CMK (cell line): Measurements from ENCODE around the gene FITM2.
"Not testable (repeated sequence)": the region's sequence is repeated elsewhere in the genome, so short reads cannot be mapped to it uniquely, and the experiment has no call there.

ENCODE experiments used
- DNase-seq: peaks from one replicate; pipeline ENCODE4 v3.0.0-alpha.2; 2010; ENCODE audit warnings: low read depth

Gene FITM2, protein sequence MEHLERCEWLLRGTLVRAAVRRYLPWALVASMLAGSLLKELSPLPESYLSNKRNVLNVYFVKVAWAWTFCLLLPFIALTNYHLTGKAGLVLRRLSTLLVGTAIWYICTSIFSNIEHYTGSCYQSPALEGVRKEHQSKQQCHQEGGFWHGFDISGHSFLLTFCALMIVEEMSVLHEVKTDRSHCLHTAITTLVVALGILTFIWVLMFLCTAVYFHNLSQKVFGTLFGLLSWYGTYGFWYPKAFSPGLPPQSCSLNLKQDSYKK

GRCh38 chr20:44310664-44311639, at the start of gene FITM2:
Gene FITM2, minus strand, starts transcription at chr20:44311202. Its CDS starts 54 bp downstream, at chr20:44311148.
- peak; percentile 92 for DNase-seq

DNA sequence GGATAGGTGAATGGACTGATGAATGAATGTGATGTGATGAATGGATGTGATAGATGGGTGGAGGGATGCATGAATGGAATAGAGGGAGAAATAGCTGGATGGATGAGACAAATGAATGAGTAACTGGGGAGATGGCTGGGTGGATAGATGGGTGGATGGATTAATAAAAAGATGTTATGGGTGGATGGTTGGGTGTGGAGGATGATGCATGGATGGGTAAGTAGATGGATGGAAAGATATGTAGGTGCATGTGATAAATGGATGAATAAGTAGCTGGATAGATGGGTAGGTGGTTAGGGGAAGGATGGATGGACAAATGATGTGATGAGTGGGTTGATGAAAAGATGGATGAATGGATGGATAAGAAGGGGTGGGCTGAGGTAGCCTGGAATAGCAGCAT, 49.2 kb upstream of the FITM2 start:
- DNase-seq, result no peak

DNA sequence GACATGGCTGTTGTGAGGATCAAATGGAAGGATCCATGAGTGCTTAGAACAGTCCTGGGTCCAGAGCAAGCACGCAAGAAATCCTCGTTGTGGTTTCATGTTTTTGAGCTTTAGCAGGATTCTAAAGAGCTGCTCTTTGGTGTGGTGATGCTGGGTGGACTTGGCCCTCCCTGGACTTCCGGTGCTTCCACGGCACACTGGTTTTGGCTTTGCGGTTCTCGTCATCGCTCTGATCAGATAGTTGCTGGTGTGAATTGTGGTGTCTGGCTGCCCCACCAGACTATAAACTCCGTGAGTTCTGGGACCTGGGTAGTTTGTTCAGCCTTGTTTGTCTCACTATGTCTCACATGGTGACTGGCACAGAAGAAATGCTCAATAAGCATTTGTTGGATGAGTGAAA, 47.8 kb upstream of the FITM2 start:
- no peak for DNase-seq

DNA sequence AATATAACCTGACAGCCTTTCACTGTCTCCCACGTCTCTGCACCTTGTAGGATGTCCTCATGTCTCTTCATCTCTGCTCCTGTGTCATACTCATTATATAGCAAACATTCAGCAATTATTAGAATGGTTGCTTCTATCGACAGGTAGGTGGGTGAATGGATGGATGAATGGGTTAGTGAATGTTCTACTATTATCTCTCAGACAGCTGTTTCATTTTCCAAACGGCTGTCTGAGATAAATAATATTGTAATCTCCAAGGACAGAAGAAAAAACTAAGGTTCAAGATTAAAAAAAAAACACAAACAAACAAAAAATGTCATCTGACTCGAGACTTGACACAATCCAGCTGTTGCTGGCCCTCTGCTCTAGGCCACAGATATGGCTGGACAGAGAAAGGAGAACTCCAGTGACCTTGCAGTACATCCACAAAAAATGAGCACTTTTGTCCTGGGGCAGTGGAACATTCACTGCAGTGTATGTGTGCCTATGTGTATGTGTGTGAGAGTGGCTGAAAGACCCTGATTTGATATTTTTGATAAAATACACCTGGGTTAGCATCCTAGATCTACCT, 46.6 kb upstream of the FITM2 start:
- DNase-seq, result no peak

GRCh38 chr20:44357020-44357419, 46.0 kb upstream of the FITM2 start:
- no peak for DNase-seq

DNA sequence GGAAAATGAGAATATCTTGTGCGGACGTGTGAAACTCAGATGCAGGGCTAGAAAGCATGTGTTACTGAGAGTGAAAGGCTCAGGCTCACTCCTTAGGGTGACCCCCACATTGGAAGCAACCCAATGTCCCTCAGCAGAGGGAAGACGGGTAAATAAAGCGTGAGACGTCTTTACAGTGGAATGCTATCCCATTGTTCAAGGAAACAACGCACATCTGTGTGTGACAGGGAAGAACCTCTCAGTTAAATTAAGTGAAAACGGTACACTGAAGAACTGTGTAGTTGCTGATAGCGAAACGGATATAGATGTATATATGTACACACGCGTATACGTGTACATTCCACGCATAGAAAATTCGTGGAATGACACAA, 45.3 kb upstream of the FITM2 start:
- no peak for DNase-seq

- no peak for DNase-seq
Measured at GRCh38 chr20:44355498-44356352, 44.7 kb upstream of the FITM2 start, which contains the start of gene HNF4A. Gene HNF4A, plus strand, starts transcription at chr20:44355699. Its CDS starts 106 bp downstream, at chr20:44355805.

DNA sequence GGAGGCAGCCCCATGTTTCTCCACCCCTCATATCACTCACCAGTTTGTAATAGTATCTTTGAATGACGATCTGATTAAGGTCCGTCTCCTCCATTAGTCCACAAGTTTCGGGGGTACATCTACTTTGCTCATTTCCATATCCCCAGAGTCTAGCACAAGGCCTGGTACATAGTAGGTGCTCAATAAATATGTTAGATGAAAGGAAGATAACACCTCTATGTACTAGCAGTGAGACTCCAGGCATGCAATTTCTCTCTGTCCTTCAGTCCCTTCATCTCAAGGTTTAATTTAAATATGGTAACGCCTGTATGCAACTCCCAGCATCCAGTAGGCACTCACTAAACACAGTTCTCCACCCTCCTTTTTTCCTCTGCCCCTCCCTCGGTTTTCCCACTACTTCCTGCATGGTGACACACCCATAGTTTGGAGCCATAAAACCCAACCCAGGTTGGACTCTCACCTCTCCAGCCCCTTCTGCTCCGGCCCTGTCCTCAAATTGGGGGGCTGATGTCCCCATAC, 44.0 kb upstream of the FITM2 start:
- no peak for DNase-seq

GRCh38 chr20:44350567-44350966, 39.6 kb upstream of the FITM2 start:
- DNase-seq, result no peak

DNA sequence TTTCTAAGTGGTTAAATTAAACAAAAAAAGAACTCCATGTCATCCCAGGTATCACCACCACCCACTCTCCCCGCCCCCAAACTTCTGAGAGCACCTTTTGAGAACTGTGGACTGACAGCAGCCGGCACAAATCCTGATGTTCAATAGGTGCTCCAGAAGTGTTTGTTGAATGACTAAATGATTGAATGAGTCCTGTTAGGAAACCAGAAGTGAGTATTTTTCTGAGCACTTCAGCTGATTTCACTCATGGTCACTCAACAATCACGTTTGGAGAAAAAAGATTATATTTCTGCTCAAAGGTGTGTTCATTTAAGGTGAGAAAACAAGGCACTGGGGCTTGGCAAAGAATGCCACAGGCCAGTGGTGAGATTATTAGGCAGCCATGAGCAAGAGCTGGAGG, 38.3 kb upstream of the FITM2 start:
- DNase-seq, result no peak

- DNase-seq, result no peak
Measured at GRCh38 chr20:44348168-44348659, 37.2 kb upstream of the FITM2 start.

DNA sequence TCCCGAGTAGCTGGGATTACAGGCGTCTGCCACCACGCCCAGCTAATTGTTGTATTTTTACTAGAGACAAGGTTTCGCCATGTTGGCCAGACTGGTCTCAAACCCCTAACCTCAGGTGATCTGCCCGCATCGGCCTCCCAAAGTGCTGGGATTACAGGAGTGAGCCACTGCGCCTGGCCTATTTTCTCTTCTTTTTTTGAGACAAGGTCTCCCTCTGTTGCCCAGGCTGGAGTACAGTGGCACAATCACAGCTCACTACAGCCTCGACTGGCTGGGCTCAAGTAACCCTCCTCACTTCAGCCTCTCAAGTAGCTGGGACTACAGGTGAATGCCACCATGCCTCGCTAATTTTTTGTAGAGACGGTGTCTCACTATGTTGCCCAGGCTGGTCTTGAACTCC, 34.9 kb upstream of the FITM2 start:
- DNase-seq, result not testable (repeated sequence)

DNA sequence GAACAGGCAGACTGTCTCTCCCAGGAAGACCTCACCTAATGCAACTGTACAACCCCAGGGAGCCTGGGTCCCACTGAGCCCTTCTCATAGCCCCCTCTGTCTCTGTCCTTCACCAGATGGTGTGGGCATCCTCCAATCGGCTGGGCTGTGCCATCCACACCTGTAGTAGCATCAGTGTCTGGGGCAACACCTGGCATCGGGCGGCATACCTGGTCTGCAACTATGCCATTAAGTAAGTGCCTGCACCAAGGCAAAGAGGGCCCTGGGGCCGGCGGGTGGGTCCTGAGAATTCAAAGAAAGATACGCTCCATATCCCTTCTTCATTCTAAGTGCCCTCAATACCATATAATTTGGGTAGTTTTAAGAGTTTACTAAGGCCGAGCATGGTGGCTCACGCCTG, 34.1 kb upstream of the FITM2 start:
- no peak for DNase-seq

GRCh38 chr20:44344723-44345122, 33.7 kb upstream of the FITM2 start:
- no peak for DNase-seq

GRCh38 chr20:44343162-44343675, 32.2 kb upstream of the FITM2 start:
- no peak for DNase-seq

GRCh38 chr20:44342248-44342647, 31.2 kb upstream of the FITM2 start:
- no peak for DNase-seq

DNA sequence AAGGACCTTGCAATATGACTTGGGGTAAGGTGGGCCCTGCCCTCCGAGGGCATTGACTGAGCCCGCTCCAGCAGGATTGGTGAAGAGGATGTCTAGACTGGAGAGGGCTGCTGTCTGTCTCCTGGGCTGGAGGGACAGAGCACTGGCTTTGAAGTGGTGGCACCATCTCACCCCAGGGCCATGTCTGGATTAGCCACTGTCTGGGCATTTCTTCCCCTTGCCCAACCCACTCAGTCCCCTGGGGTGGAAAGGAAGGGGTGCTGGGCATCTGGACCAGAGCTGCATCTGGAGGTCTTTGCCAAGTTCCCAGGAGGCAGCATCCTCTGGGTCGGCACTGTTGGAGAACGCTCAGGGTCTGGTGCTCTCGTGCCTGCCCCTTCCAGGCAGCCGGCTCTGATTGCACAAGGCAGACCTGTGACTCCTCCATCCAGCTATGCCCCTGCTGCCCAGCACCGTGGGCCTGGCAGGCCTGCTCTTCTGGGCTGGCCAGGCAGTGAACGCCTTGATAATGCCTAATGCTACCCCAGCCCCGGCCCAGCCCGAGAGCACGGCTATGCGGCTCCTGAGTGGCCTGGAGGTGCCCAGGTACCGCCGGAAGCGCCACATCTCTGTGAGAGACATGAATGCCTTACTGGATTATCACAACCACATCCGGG, 25.9 kb upstream of the FITM2 start, which contains the start of gene R3HDML:
Gene R3HDML (plus strand): TSS at position 319 of the 656 bp plus-strand sequence. CDS start 115 bp downstream, at position 434.
- DNase-seq, result no peak

DNA sequence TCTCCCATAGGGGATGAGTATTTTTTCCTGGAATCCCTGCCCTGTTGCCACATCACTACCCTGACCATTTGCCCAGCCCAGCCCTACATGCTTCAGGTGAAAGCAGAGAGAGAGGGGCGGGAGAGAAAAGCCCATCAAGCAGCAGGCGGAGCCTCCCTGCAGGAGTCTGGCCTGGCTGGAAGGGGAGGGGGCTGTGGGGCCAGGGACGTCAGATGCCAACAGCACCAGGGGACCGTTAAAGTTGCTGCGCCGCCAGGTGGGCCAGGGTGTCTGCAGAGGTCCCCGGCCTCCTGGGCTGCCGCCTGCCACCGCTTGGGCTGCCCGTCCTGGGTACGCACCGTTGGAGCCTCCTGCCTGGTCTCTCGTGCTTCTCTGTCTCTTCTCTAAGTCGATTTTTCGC, 25.1 kb upstream of the FITM2 start:
- no peak for DNase-seq

DNA sequence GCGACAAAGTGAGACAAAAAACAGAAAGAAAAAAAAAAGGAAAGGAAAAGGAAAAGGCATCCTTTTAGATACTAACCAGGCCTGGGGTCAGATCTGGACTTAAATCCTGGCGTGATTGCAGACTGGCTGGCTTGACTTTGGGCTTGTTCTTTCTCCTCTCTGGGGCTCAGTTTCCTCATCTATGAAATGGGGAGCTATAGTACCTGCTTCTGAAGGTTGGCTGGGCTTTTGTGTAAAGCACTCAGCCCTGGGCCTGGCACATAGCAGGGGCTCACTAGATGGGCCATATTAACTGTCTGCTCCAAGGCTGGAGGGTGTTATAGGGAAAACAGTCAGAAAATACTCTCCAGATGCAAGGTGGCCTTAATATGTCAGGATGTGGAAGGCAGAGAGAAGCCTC, 24.7 kb upstream of the FITM2 start:
- DNase-seq, result no peak

- DNase-seq, result no peak
Measured at GRCh38 chr20:44334709-44335108, 23.7 kb upstream of the FITM2 start.

DNA sequence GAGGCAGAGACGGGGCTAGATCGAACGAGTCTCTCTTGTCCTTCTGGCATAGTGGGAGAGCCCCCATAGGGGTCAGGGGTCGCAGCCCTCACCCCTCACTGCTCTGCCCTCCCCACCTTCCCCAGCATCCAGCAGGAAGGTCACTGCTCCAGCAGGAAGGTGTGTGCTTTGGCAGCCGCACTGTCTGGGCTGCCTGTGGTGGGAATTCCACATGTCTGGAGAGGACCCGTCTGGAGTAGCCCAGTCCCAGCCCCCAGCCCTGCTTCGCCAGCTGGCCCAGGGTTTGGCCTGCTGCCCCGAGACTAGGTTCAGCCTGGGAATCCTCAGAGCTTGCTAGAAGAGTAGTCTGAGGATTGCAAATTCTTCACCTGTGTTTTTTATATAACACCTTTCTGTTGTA, 23.3 kb upstream of the FITM2 start:
- DNase-seq, result no peak
